Stimulated activated CD8-positive, alpha-beta memory T cell treated with anti-CD3 and anti-CD28 coated beads, Interleukin-12 subunit alpha, Interleukin-12 subunit beta, amount 100 ng/mL, for 24 hours (primary cell): ENCODE data around the gene PROM2.
"Not testable (repeated sequence)": the region's sequence is repeated elsewhere in the genome, so short reads cannot be mapped to it uniquely, and the experiment has no call there.

Experiments used
- DNase-seq: peaks from one replicate; pipeline ENCODE4 v3.0.0-alpha.2; 2020; ENCODE audit errors: extremely low read depth

The PROM2 gene

DNA sequence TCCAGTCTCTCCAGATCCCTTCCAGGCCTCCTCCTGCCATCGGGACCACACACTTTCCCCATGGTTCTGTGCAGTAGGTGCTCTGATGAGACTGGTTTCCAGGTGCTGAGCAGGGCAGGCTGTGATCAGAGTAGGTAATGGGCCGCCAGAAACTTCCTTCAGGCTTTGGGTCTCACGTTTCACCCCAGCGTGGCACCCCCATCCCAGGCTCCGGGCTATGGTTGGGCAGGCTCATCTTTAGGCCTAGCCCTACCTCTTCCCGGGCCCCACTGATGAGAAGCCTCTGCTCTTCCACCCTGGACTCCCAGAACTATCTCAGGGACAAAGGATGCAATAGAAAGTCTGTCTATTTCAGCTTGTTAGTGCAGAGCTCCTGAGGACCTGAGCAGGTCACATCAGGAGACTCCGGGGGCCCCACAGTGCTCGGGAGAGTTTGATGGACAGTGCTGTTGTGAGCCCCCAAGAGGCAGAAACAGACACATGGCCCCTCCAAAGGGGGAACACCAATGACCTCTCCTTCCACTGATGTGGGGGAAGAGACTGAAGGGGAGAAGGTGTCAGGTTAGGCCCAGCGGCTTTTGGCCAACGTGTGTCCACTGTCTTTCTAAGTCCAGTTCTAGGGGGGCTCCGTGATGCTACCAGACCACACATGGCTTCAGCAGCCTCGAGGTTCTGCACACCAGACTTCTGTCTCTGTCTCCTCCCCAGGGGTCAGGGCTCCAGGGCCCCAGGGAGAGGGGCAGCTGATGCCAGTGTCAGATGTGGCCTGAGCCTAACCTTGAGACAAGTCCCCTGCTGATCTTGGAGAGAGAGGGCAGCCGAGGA is 5.8 kb upstream of the PROM2 start:
- no peak for DNase-seq

DNA sequence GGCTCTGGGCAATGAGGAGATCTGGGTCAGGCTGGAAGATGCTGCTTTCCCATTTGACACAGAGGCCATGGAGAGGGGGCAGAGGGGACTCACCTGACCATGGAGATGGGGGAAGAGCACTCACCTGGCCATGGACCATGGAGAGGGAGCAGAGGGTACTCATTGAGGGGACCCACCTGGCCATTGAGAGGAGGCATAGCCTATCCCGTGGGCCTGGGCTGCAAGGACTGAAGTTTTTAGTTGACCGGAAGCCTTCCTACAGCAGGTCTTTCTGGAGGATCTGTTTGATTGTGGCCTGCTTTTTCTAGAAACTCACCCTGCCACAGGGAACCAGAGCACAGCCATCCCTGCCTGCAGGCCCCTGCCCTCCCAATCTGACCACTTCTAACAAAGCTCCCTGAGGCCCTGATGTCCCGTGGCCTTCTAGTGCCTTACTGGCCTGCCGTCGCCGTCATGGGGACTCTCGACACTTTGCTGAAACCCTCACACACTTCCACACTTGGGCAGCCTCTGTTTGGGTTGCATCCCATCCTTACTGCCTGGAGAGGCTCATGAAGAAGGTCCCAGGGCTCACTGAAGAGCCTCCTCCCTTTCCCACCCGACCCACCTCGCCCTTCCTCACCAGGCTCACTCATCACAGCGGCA is 5.1 kb upstream of the PROM2 start:
- no peak for DNase-seq

DNA sequence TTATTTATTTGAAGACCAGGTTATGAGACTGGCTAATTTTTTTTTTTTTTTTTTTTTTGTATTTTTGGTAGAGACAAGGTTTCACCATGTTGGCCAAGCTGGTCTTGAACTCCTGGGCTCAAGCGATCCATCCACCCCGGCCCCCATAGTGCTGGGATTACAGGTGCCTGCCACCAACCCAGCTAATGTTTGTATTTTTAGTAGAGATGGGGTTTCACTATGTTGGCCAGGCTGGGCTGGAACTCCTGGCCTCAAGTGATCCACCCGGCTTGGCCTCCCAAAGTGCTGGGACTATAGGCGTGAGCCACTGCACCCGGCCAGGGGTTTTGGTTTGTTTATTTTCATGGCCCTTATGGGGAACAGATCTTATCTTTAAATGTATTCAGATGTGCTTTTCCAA is 4.5 kb upstream of the PROM2 start:
- not testable (repeated sequence) for DNase-seq

DNA sequence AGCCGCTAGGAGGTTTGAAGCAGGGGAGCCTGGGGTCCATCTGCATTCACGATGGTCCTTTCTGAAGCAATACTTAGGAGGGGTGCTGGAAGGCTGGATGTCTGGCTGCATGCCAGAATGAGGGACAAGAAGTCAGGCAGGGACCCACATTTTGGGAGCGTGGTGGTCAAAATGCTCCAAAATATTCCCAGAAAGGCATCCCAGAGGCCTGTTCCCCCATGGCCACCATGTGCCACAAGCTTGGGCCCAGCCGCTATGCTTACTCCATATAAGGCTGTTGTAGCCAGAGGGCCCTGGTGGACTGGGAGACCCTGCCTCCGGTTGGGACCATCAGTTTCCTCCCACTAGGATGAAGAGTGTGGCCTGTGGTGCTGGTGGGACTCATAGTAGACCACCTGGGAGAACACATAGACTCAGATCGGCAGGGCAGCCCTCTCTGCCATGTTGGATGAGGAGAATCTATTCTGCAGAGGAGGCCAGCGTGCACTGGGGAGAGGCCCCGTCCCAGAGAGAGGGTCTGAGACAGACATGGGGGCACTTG is 3.6 kb upstream of the PROM2 start:
- no peak for DNase-seq

DNA sequence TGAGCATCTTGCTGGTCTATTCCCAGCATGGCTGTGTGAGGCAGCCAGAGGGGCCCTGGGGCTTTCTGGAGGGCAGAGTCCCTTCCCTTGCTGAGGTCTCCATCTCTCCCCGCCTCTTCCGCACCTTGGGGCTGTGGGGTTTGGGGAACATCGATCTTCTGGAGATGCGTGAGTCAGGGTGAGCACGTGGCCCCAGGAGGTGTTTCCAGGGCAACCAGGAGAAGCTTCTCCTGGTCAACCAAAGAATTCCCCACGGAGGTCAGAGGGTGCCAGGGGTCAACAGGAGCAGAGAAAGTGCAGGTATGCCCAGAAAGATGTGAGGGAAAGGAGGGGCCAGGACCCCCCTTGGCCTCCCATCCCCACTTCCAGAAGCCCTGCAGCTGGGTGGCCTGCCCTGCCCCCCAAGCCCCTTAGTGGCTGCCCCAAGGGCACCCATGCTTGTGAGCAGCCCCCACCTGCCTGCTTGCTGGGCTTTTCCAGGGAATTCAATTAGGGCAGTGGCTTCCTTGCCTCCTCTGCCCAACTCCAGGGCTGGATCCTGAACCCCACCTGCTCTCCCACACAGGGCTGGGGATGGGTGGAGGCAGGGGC is 2.8 kb upstream of the PROM2 start:
- no peak for DNase-seq

DNA sequence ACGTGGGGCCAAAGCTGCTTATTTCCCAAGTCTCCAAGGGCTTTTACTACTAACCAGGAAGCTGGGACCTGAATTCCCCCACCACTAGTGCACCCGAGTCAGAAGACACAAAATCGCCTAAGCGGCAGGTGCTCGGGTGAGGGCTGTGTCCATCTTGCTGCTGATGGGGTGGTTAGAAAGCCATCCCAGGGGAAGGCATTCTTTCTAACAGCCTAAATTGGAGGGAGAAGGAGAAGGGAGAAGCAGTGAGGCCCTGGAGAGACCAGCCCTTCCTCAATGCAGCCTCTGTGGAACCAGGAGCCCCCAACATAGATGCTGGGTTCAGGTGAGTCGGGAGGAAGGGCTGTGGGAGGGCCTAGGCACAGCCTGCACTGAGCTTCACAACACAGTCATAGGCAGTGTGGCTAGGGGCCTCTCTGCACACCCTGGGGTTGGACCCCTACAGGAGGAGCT is 1.9 kb upstream of the PROM2 start:
- DNase-seq, result no peak

DNA sequence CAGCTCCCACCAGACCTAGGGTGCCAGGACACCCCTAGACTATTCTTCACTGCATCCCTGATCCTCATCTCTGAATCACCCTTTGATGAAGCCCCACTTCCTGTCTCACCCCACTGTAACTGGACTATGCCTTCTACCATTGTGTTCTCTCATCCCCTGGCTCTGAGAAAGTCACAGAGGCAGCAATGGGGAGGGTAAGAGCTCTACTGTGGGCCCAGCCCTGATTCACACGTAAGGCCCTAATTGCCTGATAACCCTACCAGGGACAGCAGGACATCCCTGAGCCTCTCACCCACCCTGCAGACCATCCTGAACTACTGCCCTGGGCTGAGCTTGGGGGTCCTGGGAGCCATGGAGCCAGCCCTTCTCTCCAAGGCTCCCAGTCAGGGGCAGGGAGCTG is 1.5 kb upstream of the PROM2 start:
- DNase-seq, result no peak

DNA sequence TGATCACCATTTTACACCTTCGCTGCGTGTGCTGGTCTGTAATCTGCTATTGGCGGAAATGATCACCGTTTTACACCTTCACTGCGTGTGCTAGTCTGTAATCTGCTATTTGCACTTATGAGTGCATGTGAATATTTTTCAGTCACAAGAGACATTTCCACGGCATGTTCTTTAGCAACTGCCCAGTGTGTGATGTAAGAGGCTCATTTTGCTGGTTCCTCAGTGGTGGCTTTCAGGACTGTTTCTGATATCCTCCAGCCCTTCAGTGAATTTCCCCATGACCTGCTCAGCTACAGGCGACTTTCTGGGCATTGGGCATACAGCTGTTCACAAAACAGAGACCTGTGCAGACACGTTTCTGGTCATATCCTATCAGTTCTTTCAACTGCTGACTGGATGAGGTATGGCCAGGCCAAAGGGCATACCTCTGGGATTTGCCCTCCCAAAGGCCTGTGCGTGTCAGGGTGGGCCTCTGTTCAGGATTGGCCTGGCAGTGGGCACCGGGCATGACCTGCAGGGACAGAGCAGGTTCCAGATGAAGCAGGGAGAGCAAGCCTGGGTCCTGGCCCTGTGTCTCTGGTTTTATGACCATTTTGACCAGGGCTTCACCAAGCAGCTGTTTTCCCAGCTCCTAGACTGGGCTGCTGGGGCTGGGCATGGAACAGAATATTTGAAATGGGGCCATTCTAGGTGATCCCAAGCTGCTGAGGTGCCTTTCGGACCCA is 521 bp upstream of the PROM2 start:
- DNase-seq, result no peak

DNA sequence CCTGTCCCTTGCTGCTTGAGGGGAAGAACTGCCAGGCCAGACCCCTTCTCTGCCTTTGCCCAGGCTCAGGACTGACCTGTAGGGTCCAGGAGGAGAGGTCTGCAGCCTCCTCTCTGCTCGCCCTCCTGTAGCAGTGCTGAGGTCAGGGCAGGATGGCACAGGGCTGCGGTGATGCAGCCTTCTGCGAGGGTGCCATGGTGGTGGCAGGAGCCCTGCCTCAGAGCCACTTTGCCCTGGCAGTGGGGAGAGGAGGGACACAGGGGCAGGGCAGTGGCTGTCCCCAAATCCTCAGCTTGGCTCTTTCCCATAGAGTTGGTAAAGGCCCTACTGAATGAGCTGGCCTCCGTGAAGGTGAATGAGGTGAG is 884 bp downstream of the PROM2 start:
- no peak for DNase-seq

DNA sequence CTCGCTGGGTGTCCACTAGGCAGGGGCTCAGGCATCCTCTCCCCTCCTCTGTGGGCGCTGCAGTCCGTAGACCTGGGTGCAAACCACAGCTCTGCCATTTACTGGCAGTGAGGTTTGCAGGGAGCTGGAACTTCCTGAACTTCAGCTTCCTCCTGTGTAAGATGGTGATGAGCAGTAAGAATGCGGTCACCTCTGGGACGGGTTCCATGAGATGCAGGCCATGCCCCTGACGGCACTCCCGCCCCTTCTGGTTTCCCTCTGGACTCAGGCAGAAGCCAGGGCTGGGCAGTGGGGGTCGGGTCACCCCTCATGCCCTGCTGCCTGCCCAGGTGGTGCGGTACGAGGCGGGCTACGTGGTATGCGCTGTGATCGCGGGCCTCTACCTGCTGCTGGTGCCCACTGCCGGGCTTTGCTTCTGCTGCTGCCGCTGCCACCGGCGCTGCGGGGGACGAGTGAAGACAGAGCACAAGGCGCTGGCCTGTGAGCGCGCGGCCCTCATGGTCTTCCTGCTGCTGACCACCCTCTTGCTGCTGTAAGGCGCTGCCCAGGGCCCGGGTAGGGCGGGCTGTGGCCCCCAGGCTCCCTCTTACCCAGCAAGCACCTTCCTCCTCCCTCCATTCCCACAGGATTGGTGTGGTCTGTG is 1.5 kb downstream of the PROM2 start:
- no peak for DNase-seq

DNA sequence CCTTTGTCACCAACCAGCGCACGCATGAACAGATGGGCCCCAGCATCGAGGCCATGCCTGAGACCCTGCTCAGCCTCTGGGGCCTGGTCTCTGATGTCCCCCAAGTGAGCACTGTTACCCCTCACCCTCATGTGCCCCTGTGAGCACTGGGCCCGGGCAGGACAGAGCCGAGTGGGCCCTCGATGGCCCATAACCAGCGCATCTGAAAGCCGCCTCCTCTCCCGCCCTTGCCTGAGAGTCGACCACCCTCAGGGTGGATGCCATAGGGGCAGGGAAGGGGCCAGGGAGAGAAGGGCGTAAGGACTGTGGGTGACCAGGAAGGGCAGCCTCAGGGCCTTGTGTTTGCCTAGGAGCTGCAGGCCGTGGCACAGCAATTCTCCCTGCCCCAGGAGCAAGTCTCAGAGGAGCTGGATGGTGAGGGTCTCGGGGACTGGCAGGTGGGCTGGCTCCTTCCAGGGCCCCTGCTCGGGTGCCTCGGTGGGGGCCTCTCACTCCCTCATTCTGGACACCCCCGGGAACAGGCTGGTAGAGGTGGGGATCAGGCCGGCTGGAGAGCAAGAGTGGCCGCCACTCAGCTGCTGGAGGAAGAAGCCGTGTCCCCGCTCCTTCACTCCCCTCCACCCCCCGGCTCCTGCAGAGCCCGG is 2.1 kb downstream of the PROM2 start:
- no peak for DNase-seq

DNA sequence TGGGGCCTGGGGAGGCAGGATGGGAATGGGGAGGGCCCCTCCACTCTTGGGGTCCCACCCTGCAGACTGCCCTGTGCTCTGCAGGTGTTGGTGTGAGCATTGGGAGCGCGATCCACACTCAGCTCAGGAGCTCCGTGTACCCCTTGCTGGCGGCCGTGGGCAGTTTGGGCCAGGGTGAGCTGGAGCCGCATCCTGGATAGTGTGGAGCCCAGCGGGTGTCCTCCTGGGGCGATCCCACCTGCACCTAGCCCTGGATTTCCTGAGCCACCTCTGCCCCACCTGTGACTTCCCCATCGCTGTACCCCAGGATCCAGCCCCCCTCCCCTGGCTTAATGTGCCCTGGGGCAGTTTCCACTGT is 2.6 kb downstream of the PROM2 start:
- no peak for DNase-seq

DNA sequence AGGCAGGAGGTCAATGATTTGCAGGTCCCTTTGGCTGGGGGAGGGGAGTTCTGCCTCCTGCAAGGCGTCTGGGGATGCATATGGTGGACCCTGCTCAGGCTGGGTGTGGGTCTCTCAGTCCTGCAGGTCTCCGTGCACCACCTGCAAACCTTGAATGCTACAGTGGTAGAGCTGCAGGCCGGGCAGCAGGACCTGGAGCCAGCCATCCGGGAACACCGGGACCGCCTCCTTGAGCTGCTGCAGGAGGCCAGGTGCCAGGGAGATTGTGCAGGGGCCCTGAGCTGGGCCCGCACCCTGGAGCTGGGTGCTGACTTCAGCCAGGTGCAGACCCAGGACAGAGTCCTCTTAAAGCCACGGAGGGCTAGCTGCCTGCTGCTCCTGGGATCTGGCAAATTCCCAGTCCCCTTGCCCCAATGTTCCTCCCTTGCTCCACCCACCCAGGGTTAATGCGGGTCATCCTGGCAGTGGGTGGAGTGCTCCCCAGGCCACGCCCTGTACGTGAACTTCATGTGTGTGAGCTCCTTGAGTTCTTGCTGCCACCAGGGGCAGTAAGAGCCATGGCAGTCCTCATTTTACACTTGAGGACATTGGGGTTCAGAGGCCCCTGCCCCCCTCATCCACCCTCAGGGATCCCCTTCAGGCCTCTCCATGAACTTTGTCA is 3.1 kb downstream of the PROM2 start:
- no peak for DNase-seq

DNA sequence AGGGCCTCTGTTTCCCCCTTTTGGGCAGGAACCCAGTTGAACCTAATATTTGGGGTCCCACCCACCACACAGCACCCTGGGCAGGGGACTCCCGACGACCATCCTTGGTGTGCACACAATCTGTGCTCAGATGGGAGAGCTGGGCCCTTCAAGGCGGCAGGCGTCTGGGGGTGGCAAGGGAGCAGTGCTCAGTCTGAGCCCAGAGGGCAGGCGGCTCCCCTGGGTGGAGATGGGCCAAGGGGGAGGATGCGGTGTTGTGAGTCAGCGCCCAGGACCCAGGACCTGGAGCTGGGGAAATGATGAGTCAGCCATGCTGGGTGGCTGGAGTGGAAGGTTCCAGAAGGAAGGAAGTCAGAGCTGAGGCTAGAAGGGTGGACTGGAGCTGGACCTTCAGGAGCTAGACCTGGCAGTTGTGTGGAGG is 3.8 kb downstream of the PROM2 start:
- no peak for DNase-seq

DNA sequence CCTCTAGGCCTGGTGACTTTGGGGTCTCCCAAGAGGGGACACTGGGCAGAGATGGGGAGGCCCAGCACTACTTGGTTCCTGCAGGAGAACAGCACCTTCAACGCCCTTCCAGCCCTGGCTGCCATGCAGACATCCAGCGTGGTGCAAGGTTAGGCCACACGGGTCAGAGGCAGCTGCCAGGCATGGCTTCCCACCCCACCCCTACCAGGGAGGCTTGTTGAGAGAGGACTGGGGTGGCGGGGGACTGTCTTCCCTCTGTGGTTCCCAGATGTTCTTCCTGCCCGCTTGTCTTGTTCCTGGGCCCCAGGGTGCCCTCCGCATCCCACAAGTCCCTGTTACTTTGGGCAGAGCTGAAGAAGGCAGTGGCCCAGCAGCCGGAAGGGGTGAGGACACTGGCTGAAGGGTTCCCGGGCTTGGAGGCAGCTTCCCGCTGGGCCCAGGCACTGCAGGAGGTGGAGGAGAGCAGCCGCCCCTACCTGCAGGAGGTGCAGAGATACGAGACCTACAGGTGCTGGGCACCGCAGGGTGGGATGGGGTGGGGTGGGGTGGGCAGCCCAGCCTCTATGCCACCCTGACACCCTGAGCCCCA is 4.5 kb downstream of the PROM2 start:
- no peak for DNase-seq

DNA sequence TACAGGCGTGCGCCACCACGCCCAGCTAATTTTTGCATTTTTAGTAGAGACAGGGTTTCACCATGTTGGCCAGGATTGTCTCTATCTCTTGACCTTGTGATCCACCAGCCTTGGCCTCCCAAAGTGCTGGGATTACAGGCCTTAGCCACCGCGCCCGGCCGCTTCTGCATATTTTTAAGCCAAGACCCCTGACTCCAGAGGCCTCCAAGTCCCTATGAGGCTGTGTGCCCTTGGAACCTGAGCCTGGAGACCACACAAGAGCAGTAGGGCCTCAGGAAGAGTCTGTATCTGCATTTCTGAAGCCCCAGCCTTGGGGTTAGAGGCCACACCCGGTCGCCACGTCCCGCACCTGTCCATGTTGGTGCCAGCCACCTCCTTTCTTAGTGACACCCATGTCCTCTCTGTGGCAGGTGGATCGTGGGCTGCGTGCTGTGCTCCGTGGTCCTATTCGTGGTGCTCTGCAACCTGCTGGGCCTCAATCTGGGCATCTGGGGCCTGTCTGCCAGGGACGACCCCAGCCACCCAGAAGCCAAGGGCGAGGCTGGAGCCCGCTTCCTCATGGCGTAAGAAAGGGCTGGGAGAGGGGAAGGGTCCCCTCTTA is 5.3 kb downstream of the PROM2 start:
- DNase-seq, result no peak

DNA sequence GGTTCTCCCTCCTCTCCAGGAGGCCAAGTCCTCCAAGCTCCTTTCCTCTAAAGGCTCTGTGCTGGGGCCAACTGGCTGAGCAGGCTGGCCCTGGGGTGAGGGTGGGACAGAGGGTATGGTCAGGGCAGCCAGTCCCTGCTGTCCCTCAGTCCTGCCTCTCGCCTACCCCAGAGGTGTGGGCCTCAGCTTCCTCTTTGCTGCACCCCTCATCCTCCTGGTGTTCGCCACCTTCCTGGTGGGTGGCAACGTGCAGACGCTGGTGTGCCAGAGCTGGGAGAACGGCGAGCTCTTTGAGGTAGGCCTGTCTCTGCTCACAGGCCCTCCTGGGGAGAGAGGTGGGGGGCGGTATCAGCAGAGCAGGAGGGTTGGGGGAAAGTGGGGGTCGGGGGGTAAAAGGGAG is 6.8 kb downstream of the PROM2 start:
- no peak for DNase-seq

DNA sequence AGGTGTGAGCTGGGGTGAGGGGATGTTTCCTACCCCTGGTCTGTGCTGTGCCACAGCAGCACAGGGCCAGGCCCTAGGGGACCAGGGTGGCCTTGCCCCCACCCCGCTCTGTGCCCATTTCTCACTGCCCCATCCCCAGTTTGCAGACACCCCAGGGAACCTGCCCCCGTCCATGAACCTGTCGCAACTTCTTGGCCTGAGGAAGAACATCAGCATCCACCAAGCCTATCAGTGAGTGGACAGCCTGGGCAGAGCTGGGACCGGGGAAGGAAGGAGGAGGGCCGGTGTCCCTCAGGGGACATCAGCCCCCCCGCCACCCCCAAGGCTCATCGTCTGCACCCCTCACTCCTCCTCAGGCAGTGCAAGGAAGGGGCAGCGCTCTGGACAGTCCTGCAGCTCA is 7.5 kb downstream of the PROM2 start:
- DNase-seq, result no peak

DNA sequence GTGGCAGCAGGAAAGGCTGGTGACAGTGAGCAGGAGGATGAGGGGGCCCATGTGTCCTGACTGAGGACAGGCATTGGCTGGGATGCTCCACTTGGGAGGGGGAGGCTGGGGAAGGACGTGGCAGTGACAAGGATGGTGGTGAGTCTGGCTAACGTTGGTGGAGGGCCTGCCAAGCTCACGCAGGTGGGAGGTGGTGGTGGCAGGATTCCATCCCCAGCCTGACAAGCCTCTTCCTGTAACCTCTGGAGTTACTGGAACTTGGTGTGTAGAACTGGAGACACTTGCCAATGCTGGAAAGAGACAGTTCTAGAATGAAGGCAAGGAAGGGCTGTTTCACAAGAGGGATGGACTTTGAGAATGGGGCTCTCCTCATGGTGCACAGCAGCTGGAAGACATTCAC is 8.2 kb downstream of the PROM2 start:
- DNase-seq, result no peak

DNA sequence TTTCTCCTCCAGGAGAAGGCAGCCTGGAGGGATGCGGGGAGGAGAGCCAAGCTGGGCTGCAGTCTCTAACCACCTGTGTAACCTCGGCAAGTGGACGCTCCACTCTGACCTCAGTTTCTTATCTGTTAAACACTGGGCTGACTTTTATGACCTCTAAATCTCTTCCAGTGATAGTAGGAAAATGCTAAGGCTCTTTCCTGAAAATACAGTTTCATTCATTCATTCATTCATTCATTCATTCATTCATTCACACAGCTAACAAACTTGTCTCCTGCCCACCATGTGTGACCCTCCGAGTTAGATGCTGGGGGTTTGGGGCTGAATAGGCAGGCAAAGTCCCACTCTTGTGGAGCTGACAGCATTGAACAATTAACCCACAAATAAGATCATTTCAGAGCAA is 9.3 kb downstream of the PROM2 start:
- no peak for DNase-seq
